Testis (tissue), 3 donors: ENCODE results near the gene KIF5C. TPM values are rescaled to one million over a fixed set of nuclear protein-coding genes. Genes with fewer than 3 reads are reported as not detected.

Source experiments
- DNase-seq: peaks from one replicate; pipeline ENCODE4 v3.0.0-alpha.2; 2019
- H3K27ac ChIP-seq, 2 donors: fragments of 200-600 bp; sonication (generic); one replicate each; pipeline ENCODE4 v1.5.1; 2019
- H3K27me3 ChIP-seq: fragments of 200-600 bp; sonication (generic); one replicate; pipeline ENCODE4 v1.5.1; 2019
- H3K36me3 ChIP-seq: fragments of 200-600 bp; sonication (generic); one replicate; pipeline ENCODE4 v1.5.1; 2017; ENCODE audit warnings: low read depth; ENCODE audit errors: missing control alignments
- H3K4me1 ChIP-seq: fragments of 200-600 bp; sonication (generic); one replicate; pipeline ENCODE4 v1.5.1; 2019
- H3K4me3 ChIP-seq, 2 donors: fragments of 200-600 bp; sonication (generic); one replicate each; pipeline ENCODE4 v1.5.1; 2017 to 2019
- H3K9me3 ChIP-seq: fragments of 200-600 bp; sonication (generic); one replicate; pipeline ENCODE4 v1.5.1; 2017
- CTCF ChIP-seq, 3 experiments: fragments of 450-650 bp in 2 of 3; fragments of 200-600 bp in 1 of 3; sonication (generic) in 1 of 3; IDR thresholded peaks; one replicate each; pipeline ENCODE4 v1.5.1; 2016 to 2019; ENCODE audit warnings: antibody characterized with exemption in 3 of 3, mild to moderate bottlenecking in 2 of 3, moderate library complexity in 1 of 3
- POLR2A ChIP-seq: fragments of 450-650 bp; IDR thresholded peaks from one replicate; pipeline ENCODE4 v1.6.1; 2017; ENCODE audit warnings: antibody characterized with exemption, mild to moderate bottlenecking, moderate library complexity
- WGBS, 2 donors: methylation state at CpG; one replicate each; pipeline ENCODE4 v1.1.5; 2018; 5-methylcytosine and 5-hydroxymethylcytosine counted together
- intact Hi-C: fragments of 100-400 bp; cut with DNase I; formaldehyde crosslinking; loops from one replicate; pipeline ENCODE4 v1.15.1; 2023; ENCODE audit warnings: low total_unique reads
- polyA plus RNA-seq: library from polyadenylated mRNA; stranded (reverse); fragments of 350-450 nt; fragmentation: Illumina TruSeq; extraction: RNeasy Lipid Tissue Mini Kit (QIAGEN cat#74804); gene quantifications from one replicate; pipeline ENCODE4 v1.2.3, GENCODE V29; 2014; ENCODE audit warnings: low read depth, low replicate concordance; ENCODE audit not compliant: insufficient read depth
- total RNA-seq, 2 donors: library from RNA; depleted of rRNA; stranded (reverse); fragments of >200 nt; gene quantifications; one replicate each; pipeline ENCODE4 v1.2.3, GENCODE V29; 2016

Gene KIF5C
- total and polyA plus RNA-seq, 3 donors from 2014 or later: 57.0 to 159 (median 146) TPM

- intact Hi-C loops: no loop called here
Measured at GRCh38 chr2:149042881-149043280, 167.9 kb downstream of the KIF5C start.

GRCh38 chr2:149044500-149044899, 169.5 kb downstream of the KIF5C start:
- H3K27ac ChIP-seq: no peak overlapping the region
- H3K4me1 ChIP-seq: no peaks in the 10 kb centered on the region
- no peak for DNase-seq
- H3K4me3 ChIP-seq: no peak overlapping the region
- no peaks in the 10 kb centered on the region for H3K27me3 ChIP-seq
- TF ChIP-seq POLR2A (no peak), CTCF (IDR thresholded peaks at IDR 0.05) (no peak)
- no peaks in the 10 kb centered on the region for H3K36me3 ChIP-seq
- intact Hi-C loops: no loop called here
- no peaks in the 10 kb centered on the region for H3K9me3 ChIP-seq
- WGBS, 2 donors: 28 to 46% methylated on average over 1 of the region's 1 CpG

More at GRCh38 chr2:149042881-149043280, 167.9 kb downstream of the KIF5C start:
- 55 to 66% methylated on average over 1 of the region's 1 CpG for WGBS, 2 donors
- H3K27ac ChIP-seq: no peak overlapping the region
- H3K36me3 ChIP-seq: no peaks in the 10 kb centered on the region
- H3K27me3 ChIP-seq: no peaks in the 10 kb centered on the region
- DNase-seq: no peak
- H3K4me3 ChIP-seq: no peak overlapping the region
- no peaks in the 10 kb centered on the region for H3K9me3 ChIP-seq
- no peaks in the 10 kb centered on the region for H3K4me1 ChIP-seq
- no peak for TF ChIP-seq CTCF (IDR thresholded peaks at IDR 0.05)
- TF ChIP-seq POLR2A: no peak

- intact Hi-C loops: no loop called here
Measured at GRCh38 chr2:149047118-149047517, 172.1 kb downstream of the KIF5C start.

GRCh38 chr2:149049142-149049541, 174.1 kb downstream of the KIF5C start:
- Histone ChIP-seq H3K4me1 (no peaks in the 10 kb centered on the region), H3K9me3 (no peaks in the 10 kb centered on the region), H3K27ac (no peak overlapping the region), H3K4me3 (no peak overlapping the region), H3K27me3 (no peaks in the 10 kb centered on the region), H3K36me3 (no peaks in the 10 kb centered on the region)
- DNase-seq: no peak
- intact Hi-C loops: no loop called here
- WGBS, 2 donors: 87 to 90% methylated on average over 2 of the region's 2 CpGs
- TF ChIP-seq POLR2A: no peak
- TF ChIP-seq CTCF (IDR thresholded peaks at IDR 0.05): no peak

More at GRCh38 chr2:149047118-149047517, 172.1 kb downstream of the KIF5C start:
- no peaks in the 10 kb centered on the region for H3K36me3 ChIP-seq
- no peak for DNase-seq
- WGBS, 2 donors: 86 to 96% methylated on average over 2 of the region's 2 CpGs
- H3K4me1 ChIP-seq: no peaks in the 10 kb centered on the region
- H3K27me3 ChIP-seq: no peaks in the 10 kb centered on the region
- H3K9me3 ChIP-seq: no peaks in the 10 kb centered on the region
- H3K4me3 ChIP-seq: no peak overlapping the region
- TF ChIP-seq POLR2A (no peak), CTCF (IDR thresholded peaks at IDR 0.05) (no peak)
- no peak overlapping the region for H3K27ac ChIP-seq

GRCh38 chr2:149050188-149050587, 175.2 kb downstream of the KIF5C start:
- WGBS, 2 donors: 71 to 74% methylated on average over 6 of the region's 6 CpGs
- TF ChIP-seq CTCF (IDR thresholded peaks at IDR 0.05): no peak
- no peak for TF ChIP-seq POLR2A
- Histone ChIP-seq H3K27me3 (no peaks in the 10 kb centered on the region), H3K9me3 (no peaks in the 10 kb centered on the region), H3K27ac (no peak overlapping the region), H3K36me3 (no peaks in the 10 kb centered on the region), H3K4me3 (no peak overlapping the region), H3K4me1 (no peaks in the 10 kb centered on the region)
- no peak for DNase-seq
- intact Hi-C loops: no loop called here
